Endothelial cell (in vitro differentiated cells): ENCODE measurements around the gene ARPP21. TPM values are rescaled to one million over a fixed set of nuclear protein-coding genes. Genes with fewer than 3 reads are reported as not detected.
"Not testable (repeated sequence)": the region's sequence is repeated elsewhere in the genome, so short reads cannot be mapped to it uniquely, and the experiment has no call there.

Source experiments
- DNase-seq: peaks from one replicate; pipeline ENCODE4 v3.0.0; 2021; ENCODE audit warnings: low spot score
- H3K27ac Mint-ChIP-seq: one replicate; pipeline ENCODE4 v1.8.0; 2021; ENCODE audit warnings: mixed read lengths, inconsistent platforms; ENCODE audit not compliant: unreplicated experiment
- H3K27me3 Mint-ChIP-seq: one replicate; pipeline ENCODE4 v1.8.0; 2021; ENCODE audit warnings: mild to moderate bottlenecking, moderate library complexity, mixed read lengths, inconsistent platforms; ENCODE audit not compliant: unreplicated experiment
- H3K36me3 Mint-ChIP-seq: one replicate; pipeline ENCODE4 v1.8.0; 2021; ENCODE audit warnings: mild to moderate bottlenecking, low read depth, mixed read lengths, inconsistent platforms; ENCODE audit not compliant: unreplicated experiment
- H3K4me1 Mint-ChIP-seq: one replicate; pipeline ENCODE4 v1.8.0; 2021; ENCODE audit warnings: mild to moderate bottlenecking, mixed read lengths, inconsistent platforms; ENCODE audit not compliant: unreplicated experiment
- H3K4me3 Mint-ChIP-seq: one replicate; pipeline ENCODE4 v1.8.0; 2021; ENCODE audit warnings: mild to moderate bottlenecking, mixed read lengths, inconsistent platforms; ENCODE audit not compliant: unreplicated experiment
- H3K9me3 Mint-ChIP-seq: one replicate; pipeline ENCODE4 v1.8.0; 2021; ENCODE audit warnings: mixed read lengths, inconsistent platforms; ENCODE audit not compliant: unreplicated experiment
- CTCF ChIP-seq: fragments of 200-600 bp; sonication (generic); IDR thresholded peaks from one replicate; pipeline ENCODE4 v1.5.0; 2021; ENCODE audit warnings: antibody characterized with exemption; ENCODE audit not compliant: unreplicated experiment
- total RNA-seq: library from RNA; stranded (reverse); fragmentation: NEBNext Ultra II Directional; extraction: Animal tissue kit (Norgen Biotek cat#: 25700); gene quantifications from one replicate; pipeline ENCODE4 v1.2.1, GENCODE V29; 2021; ENCODE audit not compliant: unreplicated experiment

ARPP21 gene
- total RNA-seq, 1 donor from 2014 or later, result not detected

DNA sequence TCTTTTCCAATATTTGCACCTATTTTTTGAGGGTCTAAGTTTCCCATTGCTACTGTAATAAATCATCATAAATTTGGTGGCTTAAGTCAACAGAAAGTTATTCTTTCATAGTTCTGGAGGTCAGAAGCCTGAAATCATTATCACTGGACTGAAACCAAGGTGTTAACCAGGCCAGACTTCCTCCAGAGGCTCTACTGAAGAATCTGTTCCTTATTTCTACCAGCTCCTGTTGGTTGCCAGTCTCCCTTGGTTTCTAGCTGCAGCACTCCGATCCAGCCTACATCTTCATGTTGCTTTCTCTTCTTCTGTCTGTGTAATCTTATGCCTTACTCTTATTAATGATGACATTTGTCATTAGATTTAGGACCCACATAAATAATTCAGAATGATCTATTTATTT lies 22.0 kb upstream of the ARPP21 start:
- H3K9me3 Mint-ChIP-seq, result no peaks in the 10 kb centered on the region
- H3K4me1 Mint-ChIP-seq, result no peaks in the 10 kb centered on the region
- no peaks in the 10 kb centered on the region for H3K36me3 Mint-ChIP-seq
- DNase-seq, result no peak
- TF ChIP-seq CTCF, result no peak
- H3K4me3 Mint-ChIP-seq, result no peak overlapping the region
- no peaks in the 10 kb centered on the region for H3K27me3 Mint-ChIP-seq
- no peak overlapping the region for H3K27ac Mint-ChIP-seq

- not testable (repeated sequence) for DNase-seq, H3K9me3 Mint-ChIP-seq, H3K36me3 Mint-ChIP-seq, H3K4me3 Mint-ChIP-seq, H3K4me1 Mint-ChIP-seq, H3K27ac Mint-ChIP-seq, H3K27me3 Mint-ChIP-seq
Observed at GRCh38 chr3:35620238-35620637, 19.1 kb upstream of the ARPP21 start.

DNA sequence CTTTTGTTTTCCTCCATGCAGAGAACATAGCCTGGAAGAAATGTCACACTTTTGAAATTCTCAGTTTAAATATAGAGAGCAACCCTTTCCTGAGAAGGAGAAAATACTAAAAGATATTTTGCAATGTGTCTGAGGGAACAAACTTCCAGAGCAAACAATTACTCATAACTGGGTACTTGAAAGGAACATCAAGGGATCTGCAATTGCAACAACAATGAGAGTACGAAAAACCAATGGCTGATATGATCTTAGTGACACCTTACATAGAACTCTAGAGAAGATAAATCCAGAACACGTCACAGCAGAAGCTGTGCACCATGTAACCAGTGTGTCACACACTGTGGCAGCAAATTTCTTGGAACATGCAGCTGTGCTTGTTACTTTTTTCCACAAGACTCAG lies 14.6 kb upstream of the ARPP21 start:
- H3K4me1 Mint-ChIP-seq, result no peaks in the 10 kb centered on the region
- no peak for DNase-seq
- H3K9me3 Mint-ChIP-seq, result no peaks in the 10 kb centered on the region
- no peak for TF ChIP-seq CTCF
- H3K4me3 Mint-ChIP-seq, result no peak overlapping the region
- no peaks in the 10 kb centered on the region for H3K27me3 Mint-ChIP-seq
- H3K27ac Mint-ChIP-seq, result no peak overlapping the region
- H3K36me3 Mint-ChIP-seq, result no peaks in the 10 kb centered on the region

DNA sequence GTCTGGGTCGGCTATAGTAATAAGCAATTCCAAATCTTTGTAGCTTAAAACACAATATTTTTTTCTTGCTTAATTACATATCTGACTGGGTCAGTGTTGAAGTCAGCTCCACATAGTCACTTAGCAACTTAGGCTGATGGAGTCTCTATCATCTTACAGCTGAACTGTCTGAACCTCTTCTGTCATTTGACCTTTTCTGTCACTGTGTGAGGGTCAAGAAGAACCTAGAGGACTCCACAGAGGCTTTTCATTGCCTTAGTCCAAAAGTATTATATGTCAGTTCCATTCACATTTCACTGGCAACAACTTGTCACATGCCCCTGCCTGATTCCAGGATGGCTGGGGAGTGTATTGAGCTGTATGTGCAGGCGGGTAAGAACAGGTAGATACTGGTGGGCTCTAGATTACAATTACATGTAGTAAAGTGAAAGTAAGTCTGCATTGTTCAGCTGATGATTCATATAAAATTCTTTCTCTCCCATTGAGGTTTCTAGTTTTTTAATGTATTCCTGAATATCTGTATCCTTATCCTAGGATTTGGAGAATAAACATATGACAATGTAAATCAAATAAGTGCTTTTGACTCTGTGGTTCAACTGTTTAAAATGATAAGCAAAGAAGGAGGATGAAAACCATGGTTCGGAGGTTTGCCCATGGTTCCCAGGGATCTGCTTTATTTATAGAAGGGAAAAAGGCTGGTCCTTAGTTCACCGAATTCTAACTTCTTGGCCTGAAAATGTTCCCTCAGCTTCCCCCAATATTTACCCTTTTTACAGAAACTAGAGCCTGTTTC lies 5.8 kb upstream of the ARPP21 start:
- Mint-ChIP-seq H3K27me3 (peaks cover 4% of the 10 kb centered on the region), H3K9me3 (no peaks in the 10 kb centered on the region), H3K27ac (no peak overlapping the region), H3K36me3 (peaks cover 2% of the 10 kb centered on the region), H3K4me1 (peaks cover 3% of the 10 kb centered on the region), H3K4me3 (no peak overlapping the region)
- no peak for DNase-seq
- no peak for TF ChIP-seq CTCF

DNA sequence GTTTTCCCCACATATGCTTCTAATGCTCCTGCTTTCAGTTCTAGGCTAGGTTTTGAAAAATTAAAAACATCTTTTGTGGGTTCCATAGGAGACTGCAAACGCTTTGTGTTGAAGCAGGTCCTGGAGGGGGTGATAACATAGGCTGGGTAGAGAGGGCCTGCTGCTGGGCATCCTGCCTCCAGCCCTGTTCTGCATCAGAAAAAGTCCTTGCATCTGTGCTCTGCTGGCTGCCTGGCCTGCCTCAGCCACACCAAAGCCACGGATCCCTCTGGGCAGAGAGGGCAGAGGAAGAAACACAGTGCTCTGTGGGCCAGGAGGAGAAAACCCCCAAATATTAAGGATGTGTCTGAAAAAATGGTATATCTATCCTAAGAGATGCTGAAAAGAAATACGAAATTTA lies 3.9 kb upstream of the ARPP21 start:
- Mint-ChIP-seq H3K27me3 (peaks cover 10% of the 10 kb centered on the region), H3K4me1 (peaks cover 13% of the 10 kb centered on the region), H3K4me3 (no peak overlapping the region), H3K36me3 (peaks cover 5% of the 10 kb centered on the region), H3K9me3 (no peaks in the 10 kb centered on the region), H3K27ac (no peak overlapping the region)
- DNase-seq, result no peak
- TF ChIP-seq CTCF, result no peak
